ENCODE results near the gene ARHGAP6.
A peak's percentile ranks its signal among the peaks of the same experiment; 100 is the strongest.
"Not testable (repeated sequence)": the region's sequence is repeated elsewhere in the genome, so short reads cannot be mapped to it uniquely, and the experiment has no call there.

ARHGAP6 gene

DNA sequence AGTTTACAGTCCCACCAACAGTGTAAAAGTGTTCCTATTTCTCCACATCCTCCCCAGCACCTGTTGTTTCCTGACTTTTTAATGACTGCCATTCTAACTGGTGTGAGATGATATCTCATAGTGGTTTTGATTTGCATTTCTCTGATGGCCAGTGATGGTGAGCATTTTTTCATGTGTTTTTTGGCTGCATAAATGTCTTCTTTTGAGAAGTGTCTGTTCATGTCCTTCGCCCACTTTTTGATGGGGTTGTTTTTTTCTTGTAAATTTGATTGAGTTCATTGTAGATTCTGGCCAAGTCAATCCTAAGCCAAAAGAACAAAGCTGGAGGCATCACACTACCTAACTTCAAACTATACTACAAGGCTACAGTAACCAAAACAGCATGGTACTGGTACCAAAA is 146.5 kb downstream of the ARHGAP6 start:
- DNase-seq = not testable (repeated sequence)

DNA sequence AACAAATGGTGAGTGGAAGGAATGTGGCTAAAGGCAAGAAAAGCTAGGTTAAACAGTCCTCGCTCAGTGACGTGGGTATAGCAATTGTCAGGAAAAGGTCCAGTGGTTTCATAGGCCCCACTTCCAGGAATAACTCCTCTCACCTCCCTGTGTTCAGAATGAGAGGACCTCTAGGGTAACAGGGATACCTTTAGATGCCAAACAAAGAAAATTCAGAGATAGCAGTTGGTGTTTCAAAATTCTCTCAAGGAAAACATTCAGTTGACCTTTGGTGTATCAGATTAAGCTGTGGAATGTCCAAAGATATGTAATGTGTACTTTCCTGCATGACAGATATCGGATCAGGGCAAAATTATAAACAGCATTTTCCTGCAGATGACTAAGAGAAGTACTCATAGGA is 155.9 kb downstream of the ARHGAP6 start:
- DNase-seq = no peak

DNA sequence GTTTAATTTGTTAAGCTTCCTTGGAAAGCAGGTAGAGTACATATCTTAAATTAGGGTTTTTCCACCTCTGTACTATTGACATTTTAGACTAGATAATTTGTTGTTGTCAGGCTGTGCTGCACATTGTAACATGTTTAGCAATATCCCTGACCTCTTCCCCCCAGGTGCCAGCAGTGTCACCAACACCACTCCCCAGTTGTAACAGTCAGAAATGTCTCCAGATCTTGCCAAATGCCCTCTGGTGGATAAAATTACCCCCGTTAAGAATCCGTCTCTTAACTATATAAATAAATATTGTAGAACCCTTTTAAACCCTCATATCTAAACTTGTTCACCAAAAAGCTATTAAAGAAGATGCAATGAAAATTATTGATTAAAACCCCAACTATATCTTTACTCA is 161.5 kb downstream of the ARHGAP6 start:
- no peak for DNase-seq

DNA sequence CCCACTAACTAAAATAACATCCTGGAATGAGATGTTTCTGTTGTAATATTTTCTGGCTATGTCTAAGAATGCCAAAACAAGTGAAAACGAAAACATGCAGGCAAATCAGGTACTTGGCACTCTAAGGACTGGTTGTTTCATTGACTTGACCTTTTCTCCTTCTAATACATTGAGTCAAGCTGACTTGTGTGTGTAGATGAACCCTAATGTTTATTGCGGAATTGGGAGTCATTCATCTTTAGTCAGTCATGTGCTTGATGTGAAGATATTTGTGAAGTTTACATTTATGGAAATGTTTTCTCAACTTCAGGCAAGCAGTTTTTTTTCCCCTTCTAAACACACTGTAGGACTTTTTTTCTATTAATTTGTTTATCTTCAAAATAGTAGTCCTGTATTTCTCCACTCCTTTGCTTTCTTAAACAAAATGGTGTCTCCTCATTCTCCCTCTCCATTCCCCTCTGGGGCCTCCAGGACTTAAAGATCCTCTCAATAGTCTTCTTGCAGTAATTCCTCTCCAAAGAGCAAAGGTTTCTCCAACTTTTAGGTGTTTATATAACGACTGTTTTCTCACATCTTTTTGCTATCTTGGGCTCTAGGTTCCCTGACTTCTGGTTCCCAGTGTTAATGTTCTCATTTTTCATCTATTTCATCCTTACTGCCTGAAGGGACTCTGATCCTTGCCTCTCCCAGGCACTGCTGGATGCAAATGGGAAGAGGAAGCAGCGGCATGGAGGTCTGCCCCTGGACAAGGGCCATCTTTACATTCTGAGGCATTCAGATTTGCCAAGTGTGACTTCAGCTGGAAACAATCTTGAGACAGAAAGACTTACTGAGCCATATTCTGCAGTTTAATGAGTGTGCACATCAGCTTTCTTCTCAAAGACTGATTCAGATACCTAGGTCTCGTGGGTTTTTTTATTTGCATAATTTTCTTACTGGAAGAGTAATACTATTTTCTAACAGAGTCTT is 166.4 kb downstream of the ARHGAP6 start:
- no peak for DNase-seq

DNA sequence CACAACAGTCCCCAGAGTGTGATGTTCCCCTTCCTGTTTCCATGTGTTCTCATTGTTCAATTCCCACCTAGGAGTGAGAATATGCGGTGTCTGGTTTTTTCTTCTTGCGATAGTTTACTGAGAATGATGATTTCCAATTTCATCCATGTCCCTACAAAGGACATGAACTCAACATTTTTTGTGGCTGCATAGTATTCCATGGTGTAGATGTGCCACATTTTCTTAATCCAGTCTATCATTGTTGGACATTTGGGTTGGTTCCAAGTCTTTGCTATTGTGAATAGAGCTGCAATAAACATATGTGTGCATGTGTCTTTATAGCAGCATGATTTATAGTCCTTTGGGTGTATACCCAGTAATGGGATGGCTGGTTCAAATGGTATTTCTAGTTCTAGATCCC is 174.3 kb downstream of the ARHGAP6 start:
- DNase-seq = not testable (repeated sequence)

- no peak for DNase-seq
These were observed 181.4 kb downstream of the ARHGAP6 start for GRCh38 chrX:11484290-11484689.

DNA sequence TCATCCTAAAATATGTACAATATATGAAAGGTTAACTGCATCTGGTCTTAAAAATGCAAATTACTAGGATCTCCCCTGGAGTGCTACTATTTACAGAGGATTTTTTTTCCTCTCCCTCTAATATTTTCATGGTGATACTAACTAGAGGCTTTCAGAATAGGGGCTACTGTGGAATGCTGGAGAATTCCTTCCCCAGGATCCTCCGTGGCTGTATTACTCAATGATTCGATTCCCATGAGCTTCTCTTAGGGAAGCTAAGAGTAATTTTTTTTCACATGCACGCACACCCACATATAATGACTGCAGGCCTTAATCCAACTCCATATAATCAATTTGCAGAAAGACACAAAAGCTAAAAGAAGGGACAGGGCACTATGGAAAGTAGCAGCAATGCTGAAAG is 184.7 kb downstream of the ARHGAP6 start:
- DNase-seq = no peak

DNA sequence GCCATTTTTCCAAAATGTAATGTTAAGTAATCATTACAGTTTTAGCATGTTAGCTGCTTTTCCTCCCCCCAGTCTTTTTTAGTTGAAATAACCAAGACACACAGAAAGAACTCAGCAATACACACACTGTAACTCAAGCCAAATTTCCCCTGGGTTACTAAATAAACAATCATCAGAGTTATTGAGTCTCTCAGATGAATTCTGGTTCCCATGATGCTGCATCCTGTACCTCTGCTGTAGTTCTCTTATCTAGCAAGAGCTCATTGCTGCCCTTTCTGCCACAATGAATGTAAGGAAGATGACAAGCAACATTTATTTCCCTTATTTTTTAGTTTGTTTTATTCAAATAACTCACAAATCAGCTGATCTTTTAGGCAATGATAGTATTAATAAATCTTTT is 185.1 kb downstream of the ARHGAP6 start:
- no peak for DNase-seq

DNA sequence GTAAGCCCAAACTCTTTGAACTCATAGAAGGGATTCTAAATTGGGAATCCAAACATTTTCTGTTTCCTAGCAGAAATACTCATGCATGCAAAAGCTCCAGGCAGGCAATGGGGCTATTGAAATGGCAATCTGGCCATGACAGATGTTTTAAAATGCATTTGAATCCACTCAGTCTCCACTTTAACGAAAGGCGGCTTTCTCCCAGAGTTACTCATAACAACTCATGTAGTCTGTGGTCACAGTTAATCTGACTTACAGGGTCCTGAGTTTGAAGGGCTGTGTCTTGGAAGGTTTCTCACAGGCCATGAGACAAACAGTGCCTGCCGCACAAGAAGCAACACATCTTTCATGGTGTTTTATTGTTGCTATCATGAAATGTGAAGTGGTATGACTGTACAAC is 186.8 kb downstream of the ARHGAP6 start:
- peak; percentile 43 for DNase-seq

DNA sequence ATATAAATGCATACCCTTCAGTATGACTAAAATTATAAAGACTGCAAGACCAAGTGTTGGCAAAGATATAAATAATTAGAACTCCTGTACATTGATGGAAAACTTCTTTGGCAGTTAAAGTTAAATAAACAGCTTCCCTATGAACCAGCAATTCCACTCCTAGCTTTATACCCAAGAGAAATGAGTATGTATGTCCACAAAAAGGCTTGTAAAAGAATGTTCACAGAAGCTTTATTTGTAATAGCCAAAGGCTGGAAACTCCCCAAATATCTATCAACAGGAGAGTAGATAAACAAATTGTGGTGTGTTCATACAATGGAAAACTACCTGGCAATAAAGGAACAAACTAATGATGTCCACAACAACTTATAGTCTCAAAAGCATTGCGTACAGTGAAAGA is 187.7 kb downstream of the ARHGAP6 start:
- no peak for DNase-seq

- DNase-seq = no peak
These were observed 191.1 kb downstream of the ARHGAP6 start for GRCh38 chrX:11474576-11474975.

DNA sequence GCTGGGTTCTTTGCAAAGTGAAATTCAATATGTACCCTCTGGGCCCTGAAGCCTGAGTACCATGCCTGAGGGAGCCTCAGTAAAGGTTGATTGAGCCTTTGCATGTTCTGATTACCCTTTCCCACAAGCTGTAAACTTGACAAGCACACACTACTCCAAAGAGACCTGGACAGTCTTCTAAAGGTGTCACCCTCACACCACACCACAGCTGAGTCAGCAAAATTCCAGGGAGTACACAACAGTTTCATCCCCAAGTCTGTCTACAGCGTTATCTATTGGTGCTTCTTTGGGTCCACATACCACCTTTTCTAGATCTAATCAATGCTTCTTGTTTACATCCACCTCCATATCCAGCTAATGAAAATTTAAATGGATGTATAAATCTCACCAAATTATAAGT is 191.7 kb downstream of the ARHGAP6 start:
- DNase-seq = no peak

DNA sequence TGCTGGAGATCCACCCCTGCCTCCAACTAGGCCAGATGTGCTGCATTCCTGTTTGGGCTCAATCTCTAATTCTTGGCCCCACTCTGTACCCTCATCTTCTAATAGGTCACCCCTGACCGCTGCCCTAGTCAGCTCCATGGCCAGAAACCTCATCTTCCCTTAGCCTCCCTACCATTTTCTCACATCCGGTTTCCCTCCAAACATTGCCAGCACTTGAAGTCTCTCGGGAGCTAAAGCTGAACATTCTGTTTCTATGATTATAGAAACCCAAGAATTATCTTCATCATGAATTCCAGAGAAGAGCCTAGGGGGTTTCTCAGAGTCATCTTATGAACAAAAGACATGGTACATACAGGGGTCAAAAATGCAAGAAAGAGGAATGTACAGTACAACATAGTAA is 192.8 kb downstream of the ARHGAP6 start:
- no peak for DNase-seq

GRCh38 chrX:11472381-11472780 is 193.3 kb downstream of the ARHGAP6 start:
- DNase-seq = no peak

- no peak for DNase-seq
These were observed 195.3 kb downstream of the ARHGAP6 start for GRCh38 chrX:11470250-11470974.

DNA sequence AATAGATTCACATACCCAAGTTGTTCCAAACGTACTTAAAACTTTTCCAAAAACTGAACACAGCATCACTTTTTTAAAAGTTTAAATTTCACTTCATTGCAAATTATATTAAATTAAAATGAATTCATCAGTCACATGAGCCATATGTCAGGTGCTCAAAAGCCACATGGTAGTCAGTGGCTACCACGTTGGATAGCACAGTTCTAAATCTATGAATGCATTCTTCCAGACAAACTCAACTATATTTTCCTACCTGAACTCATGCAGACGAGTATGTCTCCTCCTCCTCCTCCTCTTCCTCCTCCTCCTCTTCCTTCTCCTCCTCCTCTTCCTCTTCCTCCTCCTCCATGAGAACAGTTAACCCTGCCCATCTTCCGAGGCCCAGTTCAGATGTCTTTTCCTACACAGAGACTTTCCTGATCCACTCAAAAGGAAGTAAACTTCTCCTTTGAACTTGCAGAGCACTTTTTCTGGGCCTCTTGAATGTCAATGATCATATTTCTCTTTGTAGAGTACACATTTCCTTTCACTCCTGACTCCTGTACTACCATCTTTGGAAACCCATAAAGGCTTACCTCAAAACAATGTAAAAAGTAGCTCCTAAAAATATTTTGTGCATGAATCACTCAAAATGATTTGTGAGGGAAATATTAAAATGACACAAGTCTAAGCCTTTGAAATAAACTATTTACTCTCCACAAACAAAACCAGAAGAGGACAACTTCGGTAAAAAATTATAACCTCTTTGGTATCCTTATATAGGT is 199.9 kb downstream of the ARHGAP6 start:
- no peak for DNase-seq

- DNase-seq = no peak
These were observed 200.8 kb downstream of the ARHGAP6 start for GRCh38 chrX:11464836-11465463.

DNA sequence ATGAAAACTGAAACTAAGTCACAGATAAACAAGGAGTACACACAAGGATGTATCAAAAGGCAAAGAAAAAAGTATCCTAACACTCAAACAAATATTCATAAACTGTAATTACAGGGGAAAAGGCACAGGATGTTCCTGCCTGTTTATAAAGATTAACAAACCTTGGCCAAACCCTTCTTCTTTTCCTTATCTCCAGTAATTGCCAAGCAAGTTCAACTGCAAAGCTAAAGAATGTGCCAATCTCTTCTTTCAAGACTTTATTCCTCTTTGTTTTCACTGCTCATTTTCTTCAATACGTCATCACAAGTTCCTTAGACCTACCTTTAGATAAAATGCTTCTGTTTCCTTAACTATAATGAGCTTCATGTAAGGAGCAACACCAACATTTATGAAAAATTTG is 201.3 kb downstream of the ARHGAP6 start:
- DNase-seq = no peak

DNA sequence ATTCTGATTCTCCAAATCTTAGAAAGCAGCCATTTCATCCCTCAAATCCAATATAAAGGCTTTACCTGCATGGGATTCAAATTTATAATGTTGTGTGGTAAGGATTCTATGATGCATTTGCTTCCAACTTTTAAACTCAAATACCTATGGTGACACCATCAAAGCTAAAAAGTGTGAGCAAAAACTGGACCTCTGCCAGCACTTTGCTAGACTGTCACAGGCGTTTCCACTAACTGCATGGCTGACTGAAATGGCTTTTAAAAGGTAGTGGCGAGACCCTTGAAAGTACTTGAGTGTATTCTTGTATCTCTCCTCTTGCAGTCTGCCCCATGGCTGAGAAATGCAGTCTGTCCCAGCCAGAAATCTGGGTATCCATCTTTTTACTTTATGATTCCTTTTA is 203.1 kb downstream of the ARHGAP6 start:
- DNase-seq = no peak

GRCh38 chrX:11462136-11462535 is 203.6 kb downstream of the ARHGAP6 start:
- DNase-seq = no peak

DNA sequence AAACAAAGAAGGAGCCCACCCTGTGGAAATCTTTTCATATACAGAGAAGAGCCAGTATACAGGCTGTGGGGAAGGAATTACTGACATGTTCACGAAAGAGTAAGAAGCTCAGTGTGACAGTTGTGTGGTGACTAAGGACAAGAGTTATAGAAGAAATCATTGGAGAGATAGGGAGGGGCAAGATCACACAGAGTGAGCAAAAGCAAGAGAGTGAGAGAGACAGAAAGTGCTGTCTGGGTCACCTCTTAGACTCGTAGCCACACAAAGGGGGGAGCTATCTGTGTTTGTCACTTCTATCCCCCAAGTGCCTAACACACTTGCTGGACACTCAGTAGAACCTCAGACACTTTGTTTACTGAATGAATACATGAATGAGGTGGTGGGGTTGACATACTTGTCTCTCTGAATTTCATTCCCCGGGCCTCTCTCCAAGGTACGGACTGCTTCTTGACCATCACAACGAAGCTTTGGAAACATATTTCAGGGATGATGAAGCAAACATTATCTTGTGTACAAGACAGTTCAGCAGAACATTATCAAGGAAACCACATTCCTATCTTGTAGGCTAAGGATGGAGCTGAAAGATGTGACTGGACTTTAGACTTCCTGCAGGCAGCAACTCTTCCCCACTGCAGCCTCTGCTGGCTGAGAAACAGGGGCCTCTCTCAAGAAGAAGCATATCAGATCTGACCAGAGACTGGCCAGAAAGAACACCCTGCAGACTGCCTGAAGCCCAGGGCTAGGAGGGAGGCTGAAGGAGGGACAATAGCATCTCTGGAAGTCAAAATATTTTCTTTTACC is 204.3 kb downstream of the ARHGAP6 start:
- DNase-seq = no peak

GRCh38 chrX:11460347-11460746 is 205.4 kb downstream of the ARHGAP6 start:
- no peak for DNase-seq
